ENCODE results near the gene TDG. TPM values are rescaled to one million over a fixed set of nuclear protein-coding genes. Genes with fewer than 3 reads are reported as not detected.

TDG gene
- total and polyA plus RNA-seq, 2 donors (not counting 3 experiments of a cell fraction or from before 2014, with no cell fraction given) = 17.6 to 36.8 TPM

DNA sequence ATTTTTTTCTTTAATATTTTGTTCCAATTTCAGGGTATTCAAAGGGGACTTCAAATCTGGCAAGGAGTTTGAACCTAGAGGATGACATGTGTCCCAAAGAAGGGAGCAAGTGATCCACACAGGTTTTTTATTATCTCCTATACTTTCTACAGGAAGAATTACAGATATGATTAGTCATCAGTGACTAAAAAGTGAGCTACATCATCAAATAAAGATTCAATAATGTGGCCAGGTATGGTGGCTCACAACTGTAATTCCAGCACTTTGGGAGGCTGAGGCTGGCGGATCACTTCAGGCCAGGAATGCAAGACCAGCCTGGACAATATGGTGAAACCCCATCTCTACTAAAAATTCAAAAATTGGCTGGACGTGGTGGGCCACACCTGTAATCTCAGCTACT is 60.1 kb downstream of the TDG start:
- Histone ChIP-seq H3K36me3 (ENCODE audit: control insufficient read depth in 2 of 2, extremely low read depth in 1 of 2, insufficient read depth in 2 of 2, low read length in 2 of 2) (no peaks in the 10 kb centered on the region), H3K27ac (ENCODE audit: insufficient read depth, low read depth, low read length) (no peak overlapping the region), H3K9me1 (replicated peaks; ENCODE audit: control insufficient read depth, extremely low read depth, insufficient read depth, low read length) (no peaks in the 10 kb centered on the region), H3K9me3 (replicated peaks; ENCODE audit: control insufficient read depth, insufficient read depth, low read length) (no peaks in the 10 kb centered on the region), H3K27me3 (ENCODE audit: control insufficient read depth in 2 of 2, insufficient read depth in 2 of 2, low read length in 2 of 2) (peaks cover 0 to 29% of the 10 kb centered on the region in 2 experiments), H3K4me2 (ENCODE audit: insufficient read depth, low read length) (no peak overlapping the region), H3K4me1 (ENCODE audit: control insufficient read depth, extremely low read depth, insufficient read depth, low read length) (no peaks in the 10 kb centered on the region), H3K79me2 (ENCODE audit: control insufficient read depth, insufficient read depth, low read length) (no peaks in the 10 kb centered on the region), H3K9ac (replicated peaks; ENCODE audit: extremely low read depth, insufficient read depth, low read length) (no peak overlapping the region), H2AFZ (ENCODE audit: low read depth, low read length) (no peak overlapping the region), H4K20me1 (replicated peaks; ENCODE audit: control insufficient read depth, extremely low read depth, insufficient read depth, low read length) (no peaks in the 10 kb centered on the region), H3K4me3 (replicated peaks in 1 of 3; ENCODE audit: insufficient read depth in 1 of 3, low read depth in 1 of 3, low read length in 3 of 3) (no peak overlapping the region)
- FAIRE-seq = no peak
- ChIA-PET CTCF (no interaction called here), POLR2A (no interaction called here)
- intact Hi-C loops (cut with micrococcal nuclease) = no loop called here
- DNase-seq (ENCODE audit: low read depth, low spot score) = no peak
- TF ChIP-seq EZH2 (IDR thresholded peaks at IDR 0.05; ENCODE audit: borderline replicate concordance, low read depth, low read length, severe bottlenecking) (no peak), POLR2A (IDR thresholded peaks at IDR 0.05; ENCODE audit: low read depth, low read length) (no peak), POLR2AphosphoS5 (IDR thresholded peaks at IDR 0.05; ENCODE audit: insufficient read depth, low read depth, low read length) (no peak), FOS (IDR thresholded peaks at IDR 0.05; ENCODE audit: borderline replicate concordance, insufficient read depth, low read length) (no peak), GATA2 (IDR thresholded peaks at IDR 0.05; ENCODE audit: insufficient read depth, insufficient read length, low read depth, low read length) (no peak), JUN (IDR thresholded peaks at IDR 0.05; ENCODE audit: borderline replicate concordance, insufficient read depth, insufficient read length, low read depth) (no peak), MYC (IDR thresholded peaks at IDR 0.05; ENCODE audit: low read depth, low read length) (no peak)
- TF ChIP-seq, protein P1, sequence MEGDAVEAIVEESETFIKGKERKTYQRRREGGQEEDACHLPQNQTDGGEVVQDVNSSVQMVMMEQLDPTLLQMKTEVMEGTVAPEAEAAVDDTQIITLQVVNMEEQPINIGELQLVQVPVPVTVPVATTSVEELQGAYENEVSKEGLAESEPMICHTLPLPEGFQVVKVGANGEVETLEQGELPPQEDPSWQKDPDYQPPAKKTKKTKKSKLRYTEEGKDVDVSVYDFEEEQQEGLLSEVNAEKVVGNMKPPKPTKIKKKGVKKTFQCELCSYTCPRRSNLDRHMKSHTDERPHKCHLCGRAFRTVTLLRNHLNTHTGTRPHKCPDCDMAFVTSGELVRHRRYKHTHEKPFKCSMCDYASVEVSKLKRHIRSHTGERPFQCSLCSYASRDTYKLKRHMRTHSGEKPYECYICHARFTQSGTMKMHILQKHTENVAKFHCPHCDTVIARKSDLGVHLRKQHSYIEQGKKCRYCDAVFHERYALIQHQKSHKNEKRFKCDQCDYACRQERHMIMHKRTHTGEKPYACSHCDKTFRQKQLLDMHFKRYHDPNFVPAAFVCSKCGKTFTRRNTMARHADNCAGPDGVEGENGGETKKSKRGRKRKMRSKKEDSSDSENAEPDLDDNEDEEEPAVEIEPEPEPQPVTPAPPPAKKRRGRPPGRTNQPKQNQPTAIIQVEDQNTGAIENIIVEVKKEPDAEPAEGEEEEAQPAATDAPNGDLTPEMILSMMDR (IDR thresholded peaks at IDR 0.05; ENCODE audit: extremely low read depth in 1 of 2, insufficient read depth in 1 of 2, low read depth in 1 of 2, low read length in 2 of 2) = no peak
- TF ChIP-seq, protein P2, sequence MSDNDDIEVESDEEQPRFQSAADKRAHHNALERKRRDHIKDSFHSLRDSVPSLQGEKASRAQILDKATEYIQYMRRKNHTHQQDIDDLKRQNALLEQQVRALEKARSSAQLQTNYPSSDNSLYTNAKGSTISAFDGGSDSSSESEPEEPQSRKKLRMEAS (IDR thresholded peaks at IDR 0.05; ENCODE audit: insufficient read depth, insufficient read length) = no peak
- dilution Hi-C loops (cut with MboI; ENCODE audit: extremely low pct_ligation_motif_present, low sequenced_read_pairs) = no loop called here
- BruUV-seq (replicated peaks) = no TSS peak

All from endothelial cell of umbilical vein (primary cell).